Right ventricle myocardium superior (tissue), 1 donor: ENCODE data around the gene ALG12. TPM values are rescaled to one million over a fixed set of nuclear protein-coding genes. Genes with fewer than 3 reads are reported as not detected.

ENCODE experiments used
- ATAC-seq: fragments of 200-7000 bp; cut with Tn5 transposase; one replicate; pipeline ENCODE4 v1.9.1; 2020; ENCODE audit warnings: mild to moderate bottlenecking; ENCODE audit not compliant: poor library complexity
- DNase-seq: peaks from one replicate; pipeline ENCODE4 v3.0.0-alpha.2; 2020
- intact Hi-C: fragments of 100-400 bp; cut with DNase I; formaldehyde crosslinking; loops from one replicate; pipeline ENCODE4 v1.11.2; 2022
- total RNA-seq: library from RNA; stranded (reverse); fragmentation: NEBNext Ultra II Directional; extraction: Animal tissue kit (Norgen Biotek cat#: 25700); gene quantifications from one replicate; pipeline ENCODE4 v1.2.1, GENCODE V29; 2021
- donor health status: DM: no; HTN: yes; CAD: no; lungs with severe emphysema.

The ALG12 gene
- total RNA-seq, 1 donor from 2014 or later, result 13.8 TPM

DNA sequence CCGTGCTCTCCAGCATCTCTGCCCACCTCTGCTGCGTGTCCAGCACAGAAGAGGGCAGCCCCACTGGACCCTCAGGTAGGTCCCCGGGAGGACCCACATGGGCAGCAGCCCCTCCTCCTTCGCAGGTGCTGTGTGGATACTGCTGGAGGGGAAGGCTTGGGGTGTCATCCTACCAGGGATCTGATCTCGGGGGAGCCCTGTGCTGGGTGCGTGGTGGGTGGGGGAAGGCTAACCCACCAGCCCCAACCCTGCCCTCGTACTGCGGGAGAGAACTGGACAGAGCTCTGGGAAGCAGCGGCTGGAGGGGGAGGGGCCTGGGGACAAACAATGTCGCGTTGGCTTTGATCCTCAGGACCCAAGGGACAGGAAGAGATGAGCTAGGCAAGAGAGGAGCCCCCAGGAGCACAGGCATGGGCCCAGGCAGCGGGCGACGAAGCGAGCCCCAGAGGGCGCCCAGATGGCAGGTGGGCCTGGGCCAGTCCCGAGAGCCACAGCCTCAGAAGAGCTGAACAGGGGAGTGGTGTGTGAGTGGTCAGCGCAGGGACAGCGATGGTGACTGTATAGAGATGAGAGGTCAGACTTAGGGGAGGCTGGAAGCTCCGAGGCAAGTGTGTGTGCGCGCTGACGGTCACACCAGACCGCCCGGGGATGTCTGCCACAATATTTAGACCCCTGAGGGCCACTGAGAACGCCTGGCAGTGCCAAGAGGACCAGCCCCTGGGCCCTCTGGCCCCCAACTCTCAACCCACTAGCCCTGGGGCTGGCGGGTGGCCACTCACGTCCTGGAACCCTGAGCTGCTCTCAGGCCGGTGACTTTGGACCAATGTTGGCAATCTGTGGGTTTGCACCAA lies 40.9 kb upstream of the ALG12 start:
- peak; percentile 48 for DNase-seq
- no peak for ATAC-seq
- intact Hi-C loops, result no loop called here

DNA sequence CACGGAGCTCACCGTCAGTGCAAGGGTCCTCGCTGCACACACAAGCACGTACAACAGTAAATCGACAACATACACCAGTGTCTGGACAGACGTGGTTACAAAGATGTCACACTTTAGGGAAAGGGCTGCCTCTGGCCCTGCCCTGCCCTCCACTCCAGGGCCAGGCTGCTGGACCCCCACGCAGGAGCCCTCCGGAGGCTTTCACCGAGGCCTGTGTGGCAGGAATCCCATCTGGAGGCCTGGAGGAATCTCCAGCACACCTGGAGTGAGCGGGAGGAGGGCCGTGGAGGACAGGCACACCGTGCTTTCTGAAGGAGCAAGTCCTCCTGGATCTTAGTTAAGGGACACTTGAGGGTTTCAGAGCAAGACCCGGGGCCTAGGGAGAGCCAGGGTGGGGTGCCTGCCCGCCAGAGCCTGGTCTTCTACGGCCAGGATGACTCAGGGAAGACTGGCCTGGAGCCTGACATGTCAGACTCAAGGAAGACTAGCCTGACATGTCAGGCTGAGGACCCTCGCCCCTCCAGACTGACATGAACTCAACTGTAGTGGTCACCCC lies 40.2 kb upstream of the ALG12 start:
- DNase-seq (peak; percentile 27), ATAC-seq (no peak)
- intact Hi-C loops, result no loop called here

DNA sequence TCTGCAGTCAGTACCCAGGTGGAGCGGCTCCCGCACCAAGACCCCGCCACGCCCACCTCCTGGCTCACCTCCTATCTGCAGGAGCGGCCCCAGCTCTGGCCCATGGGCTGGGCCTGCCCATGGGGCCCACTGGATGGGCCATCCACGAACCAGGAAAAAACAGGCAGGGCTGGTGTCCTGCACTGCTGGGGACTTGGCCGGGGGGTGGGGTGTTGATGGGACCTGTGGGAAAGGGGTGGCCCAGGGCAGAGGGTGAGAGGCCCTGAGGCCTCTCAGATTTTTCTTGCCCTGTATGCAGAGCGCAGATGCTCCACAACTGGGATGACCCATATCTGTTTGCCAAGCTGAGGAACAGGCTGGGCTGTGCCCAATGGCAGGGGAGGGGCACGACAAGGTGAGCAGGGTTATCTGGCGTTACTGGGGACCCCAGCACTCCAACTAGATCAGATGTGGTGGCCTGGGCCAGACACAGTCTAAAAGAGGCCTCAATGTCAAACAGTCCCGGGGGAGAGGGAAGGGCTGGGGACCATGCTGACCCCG lies 39.7 kb upstream of the ALG12 start:
- intact Hi-C loops, result no loop called here
- DNase-seq (peak; percentile 40), ATAC-seq (no peak)

DNA sequence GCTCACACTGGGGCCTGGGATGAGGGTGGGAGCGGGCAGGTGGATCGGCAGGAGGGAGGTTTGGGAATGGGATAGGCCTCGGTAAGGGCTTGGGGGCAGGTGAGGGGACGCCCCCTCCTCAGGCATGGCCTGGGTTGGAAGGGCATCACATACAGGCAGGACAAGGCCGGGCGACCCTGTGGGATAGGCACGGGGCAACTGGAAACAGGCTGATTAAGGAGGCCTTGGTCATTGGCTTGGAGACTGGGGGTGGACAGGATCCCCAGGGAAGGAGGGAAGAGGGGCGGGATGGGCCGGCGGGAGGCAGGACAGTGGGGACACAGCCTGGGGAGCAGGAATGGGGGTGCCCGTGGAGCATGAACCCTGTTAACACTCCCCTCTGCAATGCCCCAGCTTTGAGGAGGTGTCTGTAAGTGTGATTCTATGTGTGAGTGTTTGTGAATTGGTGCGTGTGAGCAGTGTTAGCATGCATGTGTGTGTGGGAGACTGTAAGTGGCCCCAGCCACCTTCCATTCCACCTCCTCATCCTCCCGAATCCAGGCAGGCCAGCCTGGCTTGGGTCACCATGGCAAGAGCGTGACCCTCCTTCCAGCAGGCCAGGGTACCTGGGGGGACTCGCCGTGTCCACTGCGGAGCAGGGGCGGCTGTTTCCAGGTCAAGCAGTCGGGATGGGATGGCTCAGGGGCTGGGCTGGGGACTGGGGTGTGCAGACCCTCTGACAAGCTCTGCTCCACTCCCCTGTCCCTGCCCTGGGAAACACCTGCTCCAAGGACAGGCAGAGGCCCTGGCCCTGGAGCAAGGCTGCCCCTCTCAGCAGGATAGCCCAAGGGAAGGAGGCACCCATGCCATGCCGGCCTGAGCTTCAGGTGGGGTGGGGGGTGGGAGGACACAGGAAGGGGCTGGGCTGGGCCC lies 38.9 kb upstream of the ALG12 start:
- ATAC-seq, result no peak
- intact Hi-C loops, result no loop called here
- peak; percentile 30 for DNase-seq

DNA sequence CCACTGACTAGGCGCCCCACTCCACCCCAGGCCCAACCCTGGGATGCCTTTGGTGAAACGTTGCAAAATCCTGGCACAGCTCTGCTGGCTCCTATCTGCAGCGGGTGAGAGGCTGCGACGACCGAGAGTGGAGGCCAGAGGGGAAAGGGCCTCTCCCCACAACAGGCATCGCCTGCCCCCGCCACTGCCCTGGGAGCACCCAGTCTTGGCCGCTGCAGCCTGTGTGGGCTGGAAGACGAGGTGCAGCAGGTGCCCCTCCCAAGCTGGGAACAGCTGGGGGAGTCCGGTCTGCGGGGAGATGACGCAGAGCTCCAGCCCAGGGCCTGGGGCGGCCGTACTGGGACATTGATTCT lies 38.2 kb upstream of the ALG12 start:
- intact Hi-C loops, result no loop called here
- peak; percentile 49 for DNase-seq

DNA sequence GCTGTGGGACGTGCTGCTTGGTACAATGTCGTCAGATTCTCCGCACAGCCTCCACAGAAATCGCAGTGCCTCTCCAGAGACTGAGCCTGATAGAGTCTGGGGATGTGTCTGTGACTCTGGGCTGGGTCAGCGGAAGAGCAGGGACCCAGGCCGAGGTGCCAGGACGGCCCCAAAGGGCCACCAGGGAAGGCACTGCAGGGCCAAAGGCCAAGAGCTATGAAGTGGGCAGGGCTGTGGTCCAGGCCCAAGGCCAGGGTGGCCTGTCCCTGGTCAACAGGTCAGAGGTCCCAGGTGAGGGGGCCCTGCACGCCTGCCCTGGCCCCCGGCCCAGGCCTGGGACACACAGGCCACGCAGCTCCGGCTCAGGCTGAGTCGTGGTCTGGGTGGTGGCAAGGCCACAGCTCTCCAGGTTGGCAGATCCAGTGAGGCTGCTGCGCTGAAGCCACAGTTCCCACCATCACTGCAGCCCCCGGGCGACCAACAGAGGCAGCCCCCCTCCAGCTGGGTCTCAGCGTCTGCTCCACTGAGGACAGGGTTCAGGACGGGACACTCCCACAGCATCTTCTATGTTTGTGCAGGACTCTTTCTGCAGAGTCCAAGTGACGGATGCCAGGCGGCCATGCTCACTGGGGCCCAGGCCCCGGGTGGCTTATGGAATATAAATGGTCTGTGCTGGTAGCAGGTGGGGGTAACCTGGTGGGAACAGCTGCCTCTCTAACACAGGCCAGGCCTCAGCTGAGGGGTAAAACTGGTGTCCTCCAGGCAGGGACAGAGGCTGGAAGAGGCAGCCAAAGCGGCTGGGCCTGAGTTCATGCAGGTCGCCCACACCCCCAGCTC lies 37.6 kb upstream of the ALG12 start:
- ATAC-seq (no peak), DNase-seq (peak; percentile 33)
- intact Hi-C loops, result no loop called here

More for the DNA sequence above, 38.2 kb upstream of the ALG12 start:
- ATAC-seq, result no peak

DNA sequence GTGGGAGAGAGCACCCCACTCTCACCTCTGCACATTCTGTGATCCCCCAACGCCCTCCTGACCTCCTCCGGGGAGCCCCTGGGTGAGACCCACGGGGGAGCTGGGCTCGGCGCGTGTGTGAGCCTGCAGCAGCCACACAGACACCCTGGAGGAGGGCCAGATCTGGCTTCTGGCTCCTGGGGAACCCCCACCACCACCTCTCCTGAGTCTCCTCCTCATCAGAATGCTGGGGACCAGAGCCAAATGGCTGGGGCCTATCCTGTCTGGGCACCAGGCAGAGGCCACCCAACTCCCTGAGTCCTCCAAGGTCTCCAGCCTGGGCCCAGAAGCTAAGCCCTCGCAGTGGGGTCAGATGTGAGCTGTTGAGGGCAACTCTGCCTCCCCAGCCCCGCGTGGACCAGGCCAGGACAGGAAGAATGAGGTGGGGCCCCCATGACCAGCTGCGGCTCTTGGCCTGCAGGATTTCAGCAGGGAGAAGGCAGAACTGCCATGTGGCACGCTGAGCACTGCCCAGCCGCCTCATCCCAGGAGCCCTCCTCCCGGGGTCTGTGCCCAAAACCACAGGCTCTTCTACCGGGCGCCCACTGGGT lies 36.8 kb upstream of the ALG12 start:
- ATAC-seq, result peak; percentile 2
- peak; percentile 46 for DNase-seq
- intact Hi-C loops, result no loop called here

DNA sequence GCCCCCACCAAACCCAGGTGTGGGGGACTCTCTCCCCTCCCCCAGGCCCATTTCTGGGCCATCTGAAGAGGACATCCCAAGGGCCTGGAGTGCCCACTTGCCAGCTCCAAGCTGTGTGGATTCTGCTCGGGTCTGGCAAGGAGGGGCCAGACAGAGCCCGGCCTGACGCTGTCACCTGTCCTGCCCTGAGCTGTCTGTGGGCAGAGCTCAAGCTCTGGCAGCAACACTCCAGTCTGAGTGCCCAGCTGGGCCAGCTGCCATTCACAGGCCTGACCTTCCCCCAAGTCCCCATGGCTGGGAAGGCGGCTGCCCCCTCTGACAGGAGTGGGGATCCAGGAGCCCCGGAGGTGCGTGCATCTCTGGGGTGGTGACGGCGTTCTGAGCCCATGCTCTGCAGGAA lies 36.1 kb upstream of the ALG12 start:
- intact Hi-C loops, result no loop called here
- ATAC-seq, result peak; percentile 86
- DNase-seq, result peak; percentile 81

DNA sequence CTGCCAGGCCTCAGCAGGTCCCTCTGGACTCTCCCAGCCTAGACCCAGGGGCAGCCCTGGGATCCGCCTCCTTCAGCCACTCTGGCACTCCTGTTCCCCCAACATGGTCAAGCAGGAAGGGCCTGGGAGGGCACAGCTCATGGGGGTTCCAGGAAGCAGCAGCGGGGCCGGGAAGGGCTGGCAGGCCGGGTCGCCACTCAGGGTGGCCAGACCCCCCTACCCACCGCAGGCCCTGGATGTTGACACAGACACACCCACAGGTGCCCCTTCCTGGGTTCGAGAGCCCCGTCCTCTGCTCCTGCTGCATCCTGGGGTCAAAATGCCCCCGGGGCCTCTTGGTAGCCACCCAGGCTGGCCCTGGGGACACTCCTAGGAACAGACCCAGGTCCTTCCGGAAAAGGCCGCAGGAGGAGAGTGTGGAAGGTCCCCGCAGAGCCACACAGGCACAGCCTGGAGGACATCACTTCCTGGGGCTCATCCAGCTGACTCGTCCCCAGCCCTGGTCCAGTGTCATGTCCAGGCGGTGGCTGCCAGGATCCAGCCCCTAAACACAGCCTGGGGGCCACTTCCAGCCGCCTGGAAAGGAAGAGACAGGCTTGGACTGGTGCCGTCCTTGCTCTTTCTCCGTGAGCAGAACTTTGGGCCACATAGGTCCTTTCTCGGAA lies 35.6 kb upstream of the ALG12 start:
- peak; percentile 72 for DNase-seq
- intact Hi-C loops, result no loop called here
- ATAC-seq, result peak; percentile 16

DNA sequence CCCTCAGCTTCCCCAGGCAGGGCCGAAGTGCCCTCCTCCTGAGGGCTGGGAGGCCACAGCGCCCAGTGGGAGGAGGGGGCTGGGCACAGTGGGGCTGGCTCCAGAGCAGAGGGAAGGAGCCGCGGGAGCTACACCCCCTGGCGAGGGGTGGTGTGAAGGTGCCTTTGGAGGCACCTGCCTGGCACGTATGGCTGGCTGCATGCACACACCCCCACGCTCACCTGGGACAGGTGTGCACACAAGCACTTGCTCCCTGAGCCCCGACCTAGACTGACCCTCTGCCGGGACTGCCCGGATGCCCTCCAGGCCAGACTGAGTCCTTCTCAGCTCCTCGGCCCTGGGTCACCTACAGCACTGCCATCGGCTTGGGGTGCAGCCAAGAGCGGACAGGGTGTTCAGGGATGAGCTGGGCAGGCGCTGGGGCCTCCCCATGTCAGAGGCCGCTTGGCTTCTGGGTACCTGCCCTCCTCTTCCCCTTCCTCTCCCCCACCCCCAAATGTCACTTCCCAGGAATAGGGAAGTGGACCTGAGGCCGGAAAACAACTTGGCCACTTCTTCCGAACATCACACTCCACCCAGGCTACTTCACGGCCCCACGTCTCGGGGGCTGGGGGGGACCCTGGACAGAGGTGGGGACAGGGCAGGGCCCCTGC lies 34.9 kb upstream of the ALG12 start:
- intact Hi-C loops, result no loop called here
- no peak for DNase-seq
- ATAC-seq, result peak; percentile 2

DNA sequence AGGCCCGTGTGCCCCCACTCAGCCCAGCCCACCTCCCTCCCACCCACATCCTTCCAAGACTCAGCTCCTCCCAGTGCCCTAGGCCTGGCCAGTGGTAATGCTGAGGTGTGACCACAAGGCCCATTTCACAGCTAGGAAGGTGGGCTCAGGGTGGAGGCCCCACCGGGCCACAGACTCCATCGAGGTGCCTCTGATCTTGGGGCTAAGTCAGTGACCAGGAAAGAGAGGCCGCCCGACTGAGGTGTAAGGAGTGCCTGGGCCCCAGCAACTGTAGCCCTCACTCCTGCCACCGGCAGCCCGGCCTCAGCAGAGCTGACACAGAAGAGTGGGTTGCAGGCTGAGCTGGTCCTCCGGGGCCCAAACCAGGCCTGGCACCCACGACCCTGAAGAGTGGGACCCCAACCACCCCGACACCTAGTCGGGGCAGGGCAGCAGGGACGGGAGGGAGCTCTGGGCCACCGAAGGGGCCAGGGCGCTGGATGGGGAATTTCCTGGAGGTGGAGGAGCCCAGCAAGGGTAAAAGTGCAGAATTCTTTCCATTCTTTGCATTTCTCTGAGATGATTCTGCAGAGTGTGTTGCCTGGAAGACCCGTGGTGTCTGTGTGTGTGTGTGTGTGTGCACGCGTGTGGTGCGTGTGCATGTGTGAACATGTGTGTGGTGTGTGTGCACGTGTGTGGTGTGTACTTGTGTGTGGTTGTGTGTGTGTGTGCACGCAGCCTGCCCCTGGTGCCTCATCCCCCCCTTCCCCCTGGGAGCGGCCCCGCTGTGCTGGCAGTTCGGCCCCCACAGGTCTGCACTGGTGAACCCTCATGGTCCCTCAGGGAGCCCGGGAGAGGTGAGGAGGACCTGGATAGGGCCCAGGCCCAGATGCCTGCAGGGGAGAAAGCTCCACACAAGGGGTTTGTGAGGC lies 34.0 kb upstream of the ALG12 start:
- intact Hi-C loops, result no loop called here
- DNase-seq, result no peak
- ATAC-seq, result no peak

DNA sequence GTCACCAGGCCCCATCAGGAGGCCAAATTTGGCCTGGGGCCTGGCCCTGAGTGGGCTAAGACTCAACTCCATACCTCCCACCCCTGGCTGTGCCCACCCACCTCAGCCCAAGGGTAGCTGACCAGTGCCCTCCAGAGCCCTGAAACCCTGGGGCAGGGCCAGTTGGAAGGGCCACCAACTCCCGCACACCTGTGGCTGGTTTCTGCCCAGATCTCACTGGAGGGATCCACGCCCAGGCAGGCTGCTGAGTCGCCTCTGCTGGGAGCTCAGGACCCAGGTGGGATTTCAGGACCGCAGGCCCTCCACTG lies 33.4 kb upstream of the ALG12 start:
- no peak for DNase-seq
- intact Hi-C loops, result no loop called here
- ATAC-seq, result no peak

DNA sequence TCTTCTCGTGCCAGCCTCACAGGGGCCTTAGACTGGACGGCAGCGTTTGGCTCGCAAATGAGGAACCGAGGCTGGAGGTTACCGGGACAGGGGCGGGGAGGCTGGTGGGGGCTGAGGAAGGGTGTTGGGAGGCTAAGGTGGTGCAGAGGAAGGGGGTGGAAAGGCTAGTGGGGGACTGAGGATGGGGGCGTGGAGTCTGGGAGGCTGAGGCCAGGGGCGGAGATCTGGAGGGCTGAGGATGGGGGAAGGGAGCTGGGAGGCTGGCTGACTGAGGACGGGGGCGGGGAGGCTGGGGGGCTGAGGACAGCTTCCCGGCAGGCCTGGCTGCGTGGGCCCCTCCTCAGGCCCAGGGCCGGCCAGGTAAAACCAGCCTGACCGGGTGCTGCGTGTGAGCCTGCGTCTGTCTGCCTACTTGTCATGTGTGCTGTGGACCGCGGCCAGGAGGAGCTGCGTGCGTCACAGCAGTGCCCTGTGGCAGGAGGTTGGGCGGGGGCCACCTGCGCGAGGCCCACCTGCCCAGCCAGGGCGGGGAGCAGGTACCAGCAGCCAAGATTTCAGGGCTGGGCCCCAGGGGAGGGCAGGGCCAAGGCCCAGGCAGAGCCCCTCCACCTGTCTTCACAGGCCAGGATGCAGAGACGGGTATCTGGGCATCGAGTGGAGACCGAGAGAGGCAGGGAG lies 32.9 kb upstream of the ALG12 start:
- DNase-seq (no peak), ATAC-seq (no peak)
- intact Hi-C loops, result no loop called here

DNA sequence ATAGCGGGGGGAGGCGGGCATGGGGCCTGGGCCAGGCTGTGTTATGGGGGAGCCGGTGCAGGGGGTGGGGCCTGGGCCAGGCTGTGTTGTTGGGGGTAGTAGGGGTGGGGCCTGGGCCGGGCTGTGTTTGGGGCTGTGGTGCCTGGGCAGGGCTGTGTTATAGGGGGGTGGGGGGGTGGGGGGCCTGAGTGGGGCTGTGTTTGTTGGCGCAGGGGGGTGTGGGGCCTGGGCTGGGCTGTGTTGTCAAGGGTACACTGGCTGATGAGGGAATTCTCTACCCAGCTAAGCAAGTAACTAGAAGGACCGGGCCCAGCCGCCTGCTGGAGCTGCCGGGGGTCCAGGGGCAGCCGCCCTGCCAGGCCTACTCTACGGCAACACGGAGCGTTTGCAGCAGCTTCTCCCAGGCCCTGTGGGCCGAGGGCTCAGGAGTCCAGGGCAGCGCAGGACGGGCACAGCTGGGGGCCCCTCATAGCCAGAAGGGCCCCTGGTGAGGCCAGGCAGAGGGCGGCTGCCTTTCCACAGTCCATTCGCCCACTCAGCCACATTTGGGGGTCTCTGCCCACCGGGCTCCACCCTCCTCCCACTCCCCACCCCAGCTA lies 32.3 kb upstream of the ALG12 start:
- intact Hi-C loops, result no loop called here
- ATAC-seq (no peak), DNase-seq (no peak)

DNA sequence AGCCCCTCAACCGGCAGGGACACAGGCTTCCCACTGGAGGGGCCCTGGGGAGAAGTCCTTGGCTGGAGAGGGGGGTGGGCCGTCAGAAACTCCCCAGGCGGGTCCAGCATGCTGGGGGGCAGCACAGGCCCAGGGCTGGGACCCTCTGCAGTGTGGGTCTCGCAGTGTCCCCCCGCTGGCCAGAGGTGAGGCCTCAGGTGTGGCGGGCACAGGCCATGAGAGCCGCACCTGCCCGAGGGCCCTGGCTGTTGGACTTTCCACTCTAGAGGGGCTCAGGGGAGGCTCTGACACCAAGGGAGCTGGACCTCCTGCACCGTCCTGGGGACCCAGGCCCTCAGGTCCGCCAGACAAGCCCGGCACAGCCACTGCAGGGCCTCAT lies 31.7 kb upstream of the ALG12 start:
- intact Hi-C loops, result no loop called here
- ATAC-seq, result no peak
- no peak for DNase-seq
